Fibroblast of the aortic adventitia (primary cell): ENCODE measurements around the gene TIAM1. TPM values are rescaled to one million over a fixed set of nuclear protein-coding genes. Genes with fewer than 3 reads are reported as not detected.

Experiments used
- DNase-seq: peaks from one replicate; pipeline ENCODE4 v3.0.0-alpha.2; 2010; ENCODE audit warnings: low read depth
- H3K4me3 ChIP-seq: 2 replicates; pipeline ENCODE4 v1.5.1; 2011; ENCODE audit warnings: low read depth, mild to moderate bottlenecking, control low read depth, low read length, moderate library complexity
- CTCF ChIP-seq: IDR thresholded peaks from 2 replicates; pipeline ENCODE4 v1.5.1; 2011; ENCODE audit warnings: mild to moderate bottlenecking, low read length, control low read depth, inconsistent platforms; ENCODE audit not compliant: insufficient read depth
- total RNA-seq: library from RNA; depleted of rRNA; stranded (reverse); fragments of >200 nt; gene quantifications from 2 replicates; pipeline ENCODE4 v1.2.3, GENCODE V29; 2012; ENCODE audit warnings: low replicate concordance

TIAM1 gene
- total RNA-seq, 1 donor = 15.1 TPM

GRCh38 chr21:31103571-31104265 lies 240.3 kb downstream of the TIAM1 start:
- no peak for DNase-seq
- TF ChIP-seq CTCF = no peak
- H3K4me3 ChIP-seq = no peak overlapping the region

- no peak for DNase-seq
- no peak overlapping the region for H3K4me3 ChIP-seq
- TF ChIP-seq CTCF = no peak
Observed at GRCh38 chr21:31103163-31103562, 240.9 kb downstream of the TIAM1 start.

- DNase-seq = no peak
- H3K4me3 ChIP-seq = no peak overlapping the region
- no peak for TF ChIP-seq CTCF
Observed at GRCh38 chr21:31099122-31099521, 244.9 kb downstream of the TIAM1 start.

GRCh38 chr21:31098576-31099005 lies 245.5 kb downstream of the TIAM1 start:
- DNase-seq = peak; percentile 61
- TF ChIP-seq CTCF = peak; percentile 89
- H3K4me3 ChIP-seq = no peak overlapping the region

- no peak for DNase-seq
- TF ChIP-seq CTCF = no peak
- no peak overlapping the region for H3K4me3 ChIP-seq
Observed at GRCh38 chr21:31092832-31093625, 251.0 kb downstream of the TIAM1 start.

GRCh38 chr21:31090376-31090775 lies 253.7 kb downstream of the TIAM1 start:
- TF ChIP-seq CTCF = no peak
- no peak for DNase-seq
- H3K4me3 ChIP-seq = no peak overlapping the region
